Epidermal melanocyte (primary cell): ENCODE data around the gene DNAJC30.
"Not testable (repeated sequence)": the region's sequence is repeated elsewhere in the genome, so short reads cannot be mapped to it uniquely, and the experiment has no call there.

Experiments
- DNase-seq: peaks from one replicate; pipeline ENCODE4 v3.0.0; 2011; ENCODE audit warnings: low spot score; ENCODE audit not compliant: insufficient read length

DNAJC30 gene

GRCh38 chr7:73683788-73684693 is 788 bp upstream of the DNAJC30 start:
- peak; percentile 7 for DNase-seq

- DNase-seq, result peak; percentile 12
Measured at GRCh38 chr7:73682745-73683055, 553 bp downstream of the DNAJC30 start.

GRCh38 chr7:73681031-73681430 is 2.2 kb downstream of the DNAJC30 start:
- DNase-seq, result no peak

GRCh38 chr7:73680501-73680900 is 2.8 kb downstream of the DNAJC30 start:
- DNase-seq, result no peak

- no peak for DNase-seq
Measured at GRCh38 chr7:73679709-73680108, 3.5 kb downstream of the DNAJC30 start.

GRCh38 chr7:73678862-73679261 is 4.4 kb downstream of the DNAJC30 start:
- DNase-seq, result no peak

- DNase-seq, result not testable (repeated sequence)
Measured at GRCh38 chr7:73676062-73676461, 7.2 kb downstream of the DNAJC30 start.

GRCh38 chr7:73674468-73675124 is 8.7 kb downstream of the DNAJC30 start:
- no peak for DNase-seq

- DNase-seq, result no peak
Measured at GRCh38 chr7:73671857-73672445, 11.3 kb downstream of the DNAJC30 start.

GRCh38 chr7:73671322-73671661 is 12.0 kb downstream of the DNAJC30 start:
- no peak for DNase-seq

GRCh38 chr7:73669858-73670385 is 13.3 kb downstream of the DNAJC30 start:
- no peak for DNase-seq

GRCh38 chr7:73669288-73669701 is 14.0 kb downstream of the DNAJC30 start:
- no peak for DNase-seq

- DNase-seq, result no peak
Measured at GRCh38 chr7:73668886-73669230, 14.4 kb downstream of the DNAJC30 start.

- peak; percentile 40 for DNase-seq
Measured at GRCh38 chr7:73668103-73668885, 15.0 kb downstream of the DNAJC30 start.

- DNase-seq, result peak; percentile 90
Measured at GRCh38 chr7:73667344-73668102, 15.7 kb downstream of the DNAJC30 start, which contains the start of gene VPS37D. Gene VPS37D, plus strand, starts transcription at chr7:73667831. Its CDS starts 128 bp downstream, at chr7:73667959.

GRCh38 chr7:73663033-73663432 is 20.2 kb downstream of the DNAJC30 start:
- DNase-seq, result no peak

GRCh38 chr7:73660594-73660993 is 22.7 kb downstream of the DNAJC30 start:
- not testable (repeated sequence) for DNase-seq

GRCh38 chr7:73659983-73660382 is 23.3 kb downstream of the DNAJC30 start:
- DNase-seq, result no peak

- not testable (repeated sequence) for DNase-seq
Measured at GRCh38 chr7:73655309-73655708, 27.9 kb downstream of the DNAJC30 start.

GRCh38 chr7:73652541-73652949 is 30.7 kb downstream of the DNAJC30 start:
- no peak for DNase-seq

GRCh38 chr7:73650524-73650923 is 32.7 kb downstream of the DNAJC30 start:
- DNase-seq, result no peak
